AG10803 (cell line): ENCODE results near the gene STON1.
A peak's percentile ranks its signal among the peaks of the same experiment; 100 is the strongest.

Source experiments
- DNase-seq: peaks from one replicate; pipeline ENCODE4 v3.0.0; 2010; ENCODE audit warnings: low read depth
- H3K4me3 ChIP-seq: 2 replicates; pipeline ENCODE4 v1.5.1; 2011; ENCODE audit warnings: mild to moderate bottlenecking, low read length, control low read depth
- TF ChIP-seq, protein P1 (sequence below): conservative IDR thresholded peaks from 2 replicates; pipeline ENCODE4 v1.5.1; 2011; ENCODE audit warnings: mild to moderate bottlenecking, low read length, control low read depth, inconsistent platforms

The STON1 gene

DNA sequence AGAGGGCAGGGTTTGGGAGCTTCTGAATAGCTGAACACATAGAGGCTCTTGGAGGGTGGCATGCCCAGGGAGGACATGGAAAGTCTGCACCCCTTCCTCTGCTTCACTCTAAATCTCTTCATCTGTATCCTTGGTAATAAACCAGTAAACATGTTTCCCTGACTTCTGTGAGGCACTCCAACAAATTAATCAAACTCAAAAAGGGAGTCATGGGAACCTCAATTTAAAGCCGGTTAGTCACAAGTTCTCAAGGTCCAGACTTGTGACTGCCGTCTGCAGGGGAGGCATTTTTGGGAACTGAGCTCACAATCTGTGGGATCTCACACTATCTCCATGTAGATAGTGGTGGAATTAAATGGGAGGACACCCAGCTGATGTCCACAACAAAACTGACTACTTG, 33.1 kb upstream of the STON1 start:
- peak; percentile 76 for DNase-seq
- no peak overlapping the region for H3K4me3 ChIP-seq
- TF ChIP-seq, protein P1, sequence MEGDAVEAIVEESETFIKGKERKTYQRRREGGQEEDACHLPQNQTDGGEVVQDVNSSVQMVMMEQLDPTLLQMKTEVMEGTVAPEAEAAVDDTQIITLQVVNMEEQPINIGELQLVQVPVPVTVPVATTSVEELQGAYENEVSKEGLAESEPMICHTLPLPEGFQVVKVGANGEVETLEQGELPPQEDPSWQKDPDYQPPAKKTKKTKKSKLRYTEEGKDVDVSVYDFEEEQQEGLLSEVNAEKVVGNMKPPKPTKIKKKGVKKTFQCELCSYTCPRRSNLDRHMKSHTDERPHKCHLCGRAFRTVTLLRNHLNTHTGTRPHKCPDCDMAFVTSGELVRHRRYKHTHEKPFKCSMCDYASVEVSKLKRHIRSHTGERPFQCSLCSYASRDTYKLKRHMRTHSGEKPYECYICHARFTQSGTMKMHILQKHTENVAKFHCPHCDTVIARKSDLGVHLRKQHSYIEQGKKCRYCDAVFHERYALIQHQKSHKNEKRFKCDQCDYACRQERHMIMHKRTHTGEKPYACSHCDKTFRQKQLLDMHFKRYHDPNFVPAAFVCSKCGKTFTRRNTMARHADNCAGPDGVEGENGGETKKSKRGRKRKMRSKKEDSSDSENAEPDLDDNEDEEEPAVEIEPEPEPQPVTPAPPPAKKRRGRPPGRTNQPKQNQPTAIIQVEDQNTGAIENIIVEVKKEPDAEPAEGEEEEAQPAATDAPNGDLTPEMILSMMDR = no peak

DNA sequence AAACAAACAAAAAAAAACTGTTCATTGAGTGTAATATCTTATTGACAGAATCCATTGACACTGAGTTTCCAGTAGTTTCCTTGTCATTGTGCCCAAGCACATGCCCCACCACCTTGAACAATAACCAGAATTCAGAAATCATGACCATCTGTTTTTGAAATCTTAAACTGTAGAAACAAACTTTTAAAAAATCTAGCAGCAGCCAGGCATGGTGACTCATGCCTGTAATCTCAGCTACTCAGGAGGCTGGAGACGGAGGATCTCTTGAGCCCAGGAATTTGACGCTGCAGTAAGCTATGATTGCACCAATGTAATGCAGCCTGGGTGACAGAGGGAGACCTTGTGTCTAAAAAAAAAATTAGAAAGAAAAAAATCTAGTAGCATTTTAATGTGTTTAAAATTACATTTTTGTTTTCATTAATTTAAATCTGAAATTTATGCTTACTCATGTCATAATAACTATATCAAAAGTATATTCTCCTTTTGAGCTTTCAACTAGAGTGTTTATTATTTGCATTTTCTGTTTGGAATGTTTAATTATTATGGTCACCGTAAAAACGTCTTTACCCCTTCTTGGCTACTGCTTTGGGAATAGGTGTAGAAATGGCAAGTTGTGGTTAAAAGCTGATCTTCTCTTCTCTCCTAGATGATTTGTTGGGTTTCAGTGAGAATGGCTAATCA, 25.2 kb upstream of the STON1 start:
- H3K4me3 ChIP-seq = no peak overlapping the region
- TF ChIP-seq, protein P1 = no peak
- peak; percentile 72 for DNase-seq

DNA sequence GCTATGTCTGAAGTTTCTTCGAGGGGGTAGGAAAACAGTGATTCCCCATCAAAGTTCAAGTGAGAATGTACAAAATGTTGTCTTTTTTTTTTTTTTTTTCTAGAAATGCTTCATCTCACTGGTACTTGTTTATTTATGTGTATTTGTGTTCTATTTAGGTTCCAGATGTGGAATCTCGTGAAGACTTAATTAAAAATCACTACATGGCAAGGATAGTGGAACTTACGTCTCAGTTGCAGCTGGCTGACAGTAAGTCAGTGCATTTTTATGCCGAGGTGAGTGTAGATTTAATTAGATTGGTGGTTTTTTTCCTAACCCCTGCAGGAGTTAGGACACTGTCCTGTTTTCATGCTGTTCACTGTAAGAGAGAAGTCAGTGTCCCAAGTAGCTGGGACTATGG, 22.8 kb upstream of the STON1 start:
- TF ChIP-seq, protein P1 = no peak
- no peak overlapping the region for H3K4me3 ChIP-seq
- no peak for DNase-seq

DNA sequence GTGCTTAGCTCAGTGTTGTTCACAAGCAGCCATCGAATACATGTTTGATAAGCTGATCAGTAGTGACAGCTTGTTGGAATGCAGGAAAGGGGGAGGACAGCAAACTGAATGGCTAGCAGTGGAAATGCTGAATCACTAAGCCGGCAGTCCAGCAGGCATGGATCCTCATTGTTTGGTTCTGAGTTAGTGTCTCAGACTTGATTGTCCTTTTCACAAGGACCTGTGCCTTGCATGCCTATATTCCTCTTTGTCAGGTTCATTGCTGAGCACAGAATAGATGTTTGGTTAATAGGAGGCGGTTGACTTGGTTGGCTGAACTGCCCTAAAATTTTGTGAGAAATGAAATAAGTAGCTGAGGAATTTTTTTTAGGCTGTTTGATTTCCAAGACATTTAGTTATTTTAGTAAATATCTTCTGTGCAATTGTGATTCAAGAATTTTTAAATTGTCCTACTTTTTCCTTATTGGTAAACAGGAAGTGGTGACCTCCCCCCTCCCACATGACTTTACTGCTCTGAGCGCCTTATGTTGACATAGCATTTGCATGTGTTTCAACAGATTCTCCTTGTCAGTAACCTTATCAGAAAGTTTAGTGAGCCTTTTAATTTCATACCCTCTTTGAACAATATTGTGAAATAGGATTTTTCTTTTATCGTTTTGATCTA, 21.4 kb upstream of the STON1 start:
- TF ChIP-seq, protein P1 = no peak
- DNase-seq = peak; percentile 72
- no peak overlapping the region for H3K4me3 ChIP-seq

DNA sequence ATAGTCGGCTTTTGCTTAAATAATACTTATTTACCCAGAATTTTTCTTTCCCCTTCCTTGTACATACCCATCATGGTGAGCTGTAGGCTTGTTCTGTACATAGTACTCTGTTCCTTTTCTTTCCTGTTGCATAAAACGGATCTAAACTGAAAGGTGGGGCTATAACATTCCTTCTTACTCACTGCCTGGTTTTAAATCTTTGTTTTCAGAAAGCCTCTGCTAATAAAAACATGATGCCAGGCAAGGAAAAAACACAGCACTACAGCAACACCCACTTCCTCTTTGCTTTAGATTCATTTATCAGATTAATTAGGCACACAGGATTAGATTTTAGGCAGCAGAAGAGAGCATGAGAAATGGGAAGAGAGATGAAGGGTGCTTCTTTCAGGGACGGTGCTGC, 19.6 kb upstream of the STON1 start:
- no peak overlapping the region for H3K4me3 ChIP-seq
- peak; percentile 73 for DNase-seq
- TF ChIP-seq, protein P1 = no peak

DNA sequence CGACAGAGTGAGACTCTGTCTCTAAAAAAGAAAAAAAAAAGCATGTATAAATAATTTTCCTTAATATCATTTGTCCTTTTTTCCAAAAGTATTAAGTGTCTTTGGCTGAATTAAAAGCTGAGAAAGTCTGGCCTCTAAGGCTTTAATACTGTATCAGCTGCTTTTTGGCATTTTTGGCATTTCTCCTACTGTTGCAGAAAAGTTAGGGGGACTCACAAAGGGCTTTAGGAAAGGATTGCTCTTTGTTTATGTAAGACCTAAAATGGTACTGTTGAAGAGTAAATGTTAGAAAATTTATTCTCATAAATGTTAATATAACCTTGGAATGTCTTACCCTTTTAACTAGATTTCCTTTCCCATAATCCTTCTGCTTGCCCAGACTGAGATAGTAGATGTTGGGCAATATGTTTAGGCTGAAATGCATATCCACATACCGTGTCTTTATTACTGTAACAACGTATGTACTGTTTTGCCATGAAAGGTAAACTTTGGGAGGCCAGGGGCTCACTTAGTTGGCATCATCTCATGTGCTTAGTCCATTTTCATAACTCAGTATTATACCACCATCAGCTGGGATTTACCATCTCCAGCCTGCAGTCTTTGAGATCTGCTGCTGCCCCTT, 18.0 kb upstream of the STON1 start:
- TF ChIP-seq, protein P1 = no peak
- H3K4me3 ChIP-seq = no peak overlapping the region
- DNase-seq = no peak

DNA sequence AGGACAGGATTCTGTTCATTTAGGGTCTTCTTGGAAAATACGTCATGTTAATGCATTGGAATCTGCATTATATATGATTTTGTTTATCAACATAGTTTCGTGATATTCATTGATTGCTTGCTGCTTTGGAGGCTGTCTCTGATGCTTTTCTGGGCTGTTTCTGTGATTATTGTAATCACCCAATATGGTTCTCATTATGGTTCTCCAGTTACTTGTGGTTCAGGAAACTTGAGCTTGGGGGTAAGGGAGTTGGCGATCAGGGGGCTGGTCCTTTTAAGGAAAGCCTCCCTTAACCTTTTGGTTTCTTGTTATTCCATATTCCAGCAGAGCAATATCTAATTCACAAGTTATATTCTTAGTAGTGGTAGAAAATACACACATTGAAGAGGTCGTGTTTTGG, 17.4 kb upstream of the STON1 start:
- no peak for DNase-seq
- TF ChIP-seq, protein P1 = no peak
- H3K4me3 ChIP-seq = no peak overlapping the region
